ENCODE measurements around the gene MTMR12. TPM values are rescaled to one million over a fixed set of nuclear protein-coding genes. Genes with fewer than 3 reads are reported as not detected.

MTMR12 gene
- total and polyA plus RNA-seq, 4 donors: 7.8 to 43.3 (median 23.8) TPM

GRCh38 chr5:32331935-32332274 is 19.2 kb upstream of the MTMR12 start:
- Histone ChIP-seq H3K36me3 (ENCODE audit: control insufficient read depth in 4 of 4, insufficient read depth in 4 of 4, low read length in 4 of 4) (no peaks in the 10 kb centered on the region), H3K4me3 (no peak overlapping the region), H3K4me1 (ENCODE audit: control insufficient read depth in 5 of 5, insufficient read depth in 5 of 5, low read length in 5 of 5) (peaks cover 0 to 9% (median 0%) of the 10 kb centered on the region in 5 donors), H3K9me3 (ENCODE audit: control insufficient read depth in 4 of 4, insufficient read depth in 3 of 4, low read length in 3 of 4) (no peaks in the 10 kb centered on the region), H3K27ac (ENCODE audit: low read depth in 1 of 2, low read length in 1 of 2) (no peak overlapping the region), H3K27me3 (ENCODE audit: control insufficient read depth in 3 of 3, insufficient read depth in 3 of 3, low read length in 2 of 3) (no peaks in the 10 kb centered on the region), H3K9ac (ENCODE audit: insufficient read depth in 1 of 2, low read length in 2 of 2) (peak overlapping the region; percentile 20 to 63)
- 62 to 76% methylated on average over 3 of the region's 3 CpGs for WGBS, 2 donors
- TF ChIP-seq CTCF (IDR thresholded peaks at IDR 0.05; ENCODE audit: control extremely low read depth, extremely low read depth): no peak
- DNase-seq (no peak), ATAC-seq (ENCODE audit: insufficient read depth, low FRiP score) (no peak)

DNA sequence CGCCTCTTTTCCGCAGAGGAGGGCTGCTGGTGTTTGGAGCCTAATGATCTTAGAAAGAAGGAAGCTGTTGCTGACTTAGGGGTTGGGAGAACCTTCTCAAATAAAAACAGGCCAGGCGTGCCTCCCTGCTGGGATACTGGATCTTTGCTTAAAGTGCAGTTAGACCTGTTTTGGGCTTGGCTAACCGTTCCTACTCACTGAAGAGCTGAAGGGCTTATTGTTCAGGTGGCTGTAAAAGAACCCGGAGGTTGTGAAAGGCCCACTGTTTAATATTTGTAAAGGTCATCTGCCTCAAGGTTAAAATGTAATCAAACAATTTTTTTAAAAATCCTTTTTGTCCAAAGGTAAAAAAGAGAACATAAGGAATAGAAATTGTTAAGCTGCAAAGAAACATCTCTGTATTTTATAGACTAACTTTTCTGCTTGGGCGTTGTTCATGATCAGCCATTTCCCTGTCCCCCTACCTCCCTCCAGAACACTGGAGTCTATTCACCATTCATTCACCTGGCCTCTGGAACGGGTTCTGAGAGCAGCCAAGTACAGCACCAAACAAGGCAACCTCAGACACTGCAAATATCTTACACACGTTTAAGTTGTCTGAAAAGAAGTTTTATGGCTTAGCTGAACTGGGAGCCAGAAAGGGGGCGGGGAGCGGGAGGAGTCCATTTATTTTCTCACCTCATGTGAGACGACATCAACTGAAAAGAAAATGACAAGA is 18.6 kb upstream of the MTMR12 start:
- peak; percentile 62 to 79 (median 68) for DNase-seq
- peaks cover 0 to 9% (median 0%) of the 10 kb centered on the region in 5 donors for H3K4me1 ChIP-seq (ENCODE audit: control insufficient read depth in 5 of 5, insufficient read depth in 5 of 5, low read length in 5 of 5)
- H3K9me3 ChIP-seq (ENCODE audit: control insufficient read depth in 4 of 4, insufficient read depth in 3 of 4, low read length in 3 of 4): no peaks in the 10 kb centered on the region
- H3K36me3 ChIP-seq (ENCODE audit: control insufficient read depth in 4 of 4, insufficient read depth in 4 of 4, low read length in 4 of 4): no peaks in the 10 kb centered on the region
- WGBS, 2 donors: 59 to 71% methylated on average over 11 of the region's 11 CpGs
- H3K9ac ChIP-seq (ENCODE audit: insufficient read depth in 1 of 2, low read length in 2 of 2): peak overlapping the region in 1 of 2 donors; percentile 63
- no peaks in the 10 kb centered on the region for H3K27me3 ChIP-seq (ENCODE audit: control insufficient read depth in 3 of 3, insufficient read depth in 3 of 3, low read length in 2 of 3)
- no peak for TF ChIP-seq CTCF (IDR thresholded peaks at IDR 0.05; ENCODE audit: control extremely low read depth, extremely low read depth)
- H3K4me3 ChIP-seq: no peak overlapping the region
- H3K27ac ChIP-seq (ENCODE audit: low read depth in 1 of 2, low read length in 1 of 2): no peak overlapping the region
- ATAC-seq (ENCODE audit: insufficient read depth, low FRiP score): no peak

GRCh38 chr5:32330126-32330971 is 17.6 kb upstream of the MTMR12 start:
- ATAC-seq (ENCODE audit: insufficient read depth, low FRiP score): no peak
- H3K4me1 ChIP-seq (ENCODE audit: control insufficient read depth in 5 of 5, insufficient read depth in 5 of 5, low read length in 5 of 5): peaks cover 0 to 9% (median 0%) of the 10 kb centered on the region in 5 donors
- no peak for TF ChIP-seq CTCF (IDR thresholded peaks at IDR 0.05; ENCODE audit: control extremely low read depth, extremely low read depth)
- no peaks in the 10 kb centered on the region for H3K27me3 ChIP-seq (ENCODE audit: control insufficient read depth in 3 of 3, insufficient read depth in 3 of 3, low read length in 2 of 3)
- H3K4me3 ChIP-seq: no peak overlapping the region
- no peak overlapping the region for H3K27ac ChIP-seq (ENCODE audit: low read depth in 1 of 2, low read length in 1 of 2)
- H3K9ac ChIP-seq (ENCODE audit: insufficient read depth in 1 of 2, low read length in 2 of 2): peak overlapping the region in 1 of 2 donors; percentile 8
- no peak for DNase-seq
- 65 to 75% methylated on average over 11 of the region's 11 CpGs for WGBS, 2 donors
- no peaks in the 10 kb centered on the region for H3K36me3 ChIP-seq (ENCODE audit: control insufficient read depth in 4 of 4, insufficient read depth in 4 of 4, low read length in 4 of 4)
- no peaks in the 10 kb centered on the region for H3K9me3 ChIP-seq (ENCODE audit: control insufficient read depth in 4 of 4, insufficient read depth in 3 of 4, low read length in 3 of 4)
